Fibroblast of peridontal ligament (primary cell): Measurements from ENCODE around the gene KCNQ1.

ENCODE experiments used
- DNase-seq: peaks from one replicate; pipeline ENCODE4 v3.0.0-alpha.2; 2010; ENCODE audit errors: extremely low read depth

Gene KCNQ1

GRCh38 chr11:2549876-2550605, 105.2 kb downstream of the KCNQ1 start:
- no peak for DNase-seq

DNA sequence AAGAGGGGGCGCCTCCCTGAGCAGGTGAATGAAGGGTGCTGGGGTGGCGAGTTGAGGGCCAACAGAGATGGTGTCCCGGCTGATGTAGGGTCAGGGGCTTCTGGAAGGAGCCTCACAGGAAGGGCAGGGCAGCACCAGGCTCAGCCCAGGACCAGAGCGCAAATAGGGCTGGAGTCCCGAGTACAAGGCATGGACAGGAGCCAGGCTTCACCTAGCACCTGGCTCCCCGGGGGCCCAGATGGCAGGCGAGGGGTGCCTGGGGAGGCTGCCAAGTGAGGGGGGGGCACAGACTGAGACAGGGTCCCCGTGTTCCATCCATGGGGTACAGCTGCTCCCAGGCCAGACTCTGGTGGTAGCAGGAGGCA, 105.8 kb downstream of the KCNQ1 start:
- DNase-seq: no peak

DNA sequence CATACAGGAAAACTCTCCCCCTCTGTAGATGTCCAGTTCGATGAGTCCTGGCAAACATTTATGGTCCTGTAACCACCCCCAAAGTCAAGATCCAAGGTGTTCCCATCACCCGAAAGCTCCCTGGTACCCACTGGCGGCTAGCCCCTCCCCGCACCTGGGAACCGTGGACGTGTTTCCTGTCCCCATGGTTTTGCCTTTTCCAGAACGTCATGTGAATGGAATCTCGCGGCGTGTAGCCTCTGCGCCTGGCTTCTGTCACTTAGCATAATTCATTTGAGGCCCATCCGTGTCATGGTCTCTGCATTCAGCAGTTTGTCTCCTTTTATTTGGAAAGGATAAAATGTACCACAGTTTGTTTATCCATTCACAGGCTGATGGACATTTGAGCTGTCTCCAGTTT, 106.3 kb downstream of the KCNQ1 start:
- no peak for DNase-seq

DNA sequence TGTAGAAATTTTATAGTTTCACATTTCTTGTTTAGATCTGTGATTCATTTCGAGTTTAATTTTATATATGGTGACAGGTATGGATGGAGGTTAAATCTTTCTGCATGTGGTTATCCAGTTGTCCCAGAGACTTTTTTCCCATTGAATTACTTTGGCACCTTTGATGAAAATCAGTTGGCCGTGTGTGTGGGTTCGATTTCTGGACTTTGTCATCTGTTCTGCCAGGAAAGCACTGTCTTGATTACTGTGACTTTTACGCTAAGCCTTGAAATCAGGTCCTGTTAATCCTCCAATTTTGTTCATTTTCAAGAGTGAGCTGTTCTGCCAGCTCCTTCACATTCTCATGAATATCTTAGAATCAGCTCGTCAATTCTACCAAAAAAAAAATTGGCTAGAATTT, 107.4 kb downstream of the KCNQ1 start:
- no peak for DNase-seq

- no peak for DNase-seq
Measured at GRCh38 chr11:2553198-2553597, 108.4 kb downstream of the KCNQ1 start.

DNA sequence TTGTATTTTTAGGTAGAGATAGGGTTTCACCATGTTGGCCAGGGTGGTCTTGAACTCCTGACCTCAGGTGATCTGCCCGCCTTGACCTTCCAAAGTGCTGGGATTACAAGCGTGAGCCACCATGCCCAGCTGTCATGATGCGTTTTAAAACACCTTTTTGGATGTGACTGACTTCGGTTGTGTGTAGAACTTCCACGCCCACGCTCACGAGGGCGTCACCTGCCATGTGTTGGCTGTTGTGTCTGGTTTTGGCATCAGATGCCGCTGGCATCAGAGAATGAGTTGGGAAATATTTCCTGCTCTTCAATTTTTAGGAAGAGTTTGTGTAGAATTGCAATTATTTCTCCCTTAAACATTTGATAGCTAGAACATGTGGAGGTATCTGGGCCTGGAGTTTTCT, 109.1 kb downstream of the KCNQ1 start:
- DNase-seq: no peak

- no peak for DNase-seq
Measured at GRCh38 chr11:2554338-2555207, 109.8 kb downstream of the KCNQ1 start.

- no peak for DNase-seq
Measured at GRCh38 chr11:2555336-2555735, 110.5 kb downstream of the KCNQ1 start.

- DNase-seq: no peak
Measured at GRCh38 chr11:2555891-2556290, 111.1 kb downstream of the KCNQ1 start.

GRCh38 chr11:2557381-2557780, 112.6 kb downstream of the KCNQ1 start:
- no peak for DNase-seq

- DNase-seq: no peak
Measured at GRCh38 chr11:2558397-2558796, 113.6 kb downstream of the KCNQ1 start.

GRCh38 chr11:2558861-2559526, 114.2 kb downstream of the KCNQ1 start:
- DNase-seq: no peak

GRCh38 chr11:2559527-2560311, 114.9 kb downstream of the KCNQ1 start:
- DNase-seq: no peak

DNA sequence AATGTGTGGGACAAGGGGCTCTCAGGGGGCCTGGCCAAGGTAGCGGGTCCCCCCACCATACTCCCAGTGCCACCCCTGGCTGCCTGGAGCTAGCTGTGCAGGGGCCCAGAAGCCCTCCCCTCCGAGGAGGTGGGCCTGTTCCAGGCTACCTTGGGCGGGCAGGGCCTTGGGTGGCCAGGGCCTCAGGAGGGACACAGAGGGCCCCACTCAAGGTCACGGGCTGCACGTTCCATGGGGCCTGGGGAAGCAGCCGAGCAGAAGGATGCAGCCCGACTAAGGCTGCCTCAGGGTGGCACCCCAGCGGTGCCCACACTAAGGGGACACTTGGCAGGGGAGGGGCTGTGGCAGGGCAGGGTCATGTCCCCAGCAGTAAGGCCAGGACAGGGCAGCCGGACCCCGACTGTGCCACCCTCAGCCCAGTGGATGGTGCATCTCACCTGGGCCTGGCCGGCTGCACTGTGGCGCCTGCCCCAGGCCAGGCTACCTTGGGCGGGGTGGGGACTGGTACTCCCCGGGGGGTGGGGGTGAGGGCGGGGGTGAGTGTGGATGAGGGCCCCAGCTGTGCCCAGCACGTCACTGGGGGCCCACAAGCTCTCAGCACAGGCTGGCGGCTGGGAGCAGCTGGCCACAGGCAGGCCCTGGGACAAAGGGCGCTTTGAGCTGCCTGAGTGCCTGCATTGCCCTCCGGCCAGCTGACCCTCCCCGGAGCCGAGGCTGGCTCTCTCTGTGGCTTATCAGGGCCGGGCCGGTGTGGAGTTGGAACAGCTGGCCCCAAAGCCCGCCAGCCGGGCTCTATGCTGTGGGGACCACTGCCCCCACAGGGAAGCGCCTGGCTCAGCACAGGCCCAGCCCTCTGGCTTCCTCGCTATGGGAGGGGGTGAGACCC, 117.1 kb downstream of the KCNQ1 start:
- no peak for DNase-seq

GRCh38 chr11:2562890-2563212, 118.0 kb downstream of the KCNQ1 start:
- no peak for DNase-seq

GRCh38 chr11:2563213-2564007, 118.6 kb downstream of the KCNQ1 start:
- DNase-seq: no peak

DNA sequence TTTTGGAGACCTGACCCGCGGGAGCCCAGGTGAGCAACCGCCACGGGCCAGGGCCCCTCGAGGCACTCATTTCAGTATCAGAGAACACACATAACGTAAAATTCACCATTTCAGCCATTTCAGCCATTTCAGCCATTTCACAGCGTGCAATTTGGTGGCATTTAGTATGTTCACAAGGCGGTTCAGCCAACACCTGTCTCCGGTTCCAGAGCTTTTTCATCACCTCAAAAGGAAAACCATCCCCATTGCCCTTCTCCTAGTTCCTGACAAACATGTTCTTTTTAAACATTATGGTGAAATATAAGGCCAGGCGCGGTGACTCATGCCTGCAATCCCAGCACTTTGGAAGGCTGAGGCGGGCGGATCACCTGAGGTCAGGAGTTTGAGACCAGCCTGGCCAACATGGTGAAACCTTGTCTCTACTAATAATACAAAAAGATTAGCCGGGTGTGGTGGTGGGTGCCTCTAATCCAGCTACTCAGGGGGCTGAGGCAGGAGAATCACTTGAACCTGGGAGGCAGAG, 119.3 kb downstream of the KCNQ1 start:
- no peak for DNase-seq

- DNase-seq: no peak
Measured at GRCh38 chr11:2564588-2565425, 120.0 kb downstream of the KCNQ1 start.
